GM10266 (cell line): ENCODE measurements around the gene JAKMIP1.

Experiments used
- DNase-seq: peaks from one replicate; pipeline ENCODE4 v3.0.0; 2012; ENCODE audit errors: extremely low spot score
- TF ChIP-seq, protein P1 (sequence below): IDR thresholded peaks from 2 replicates; pipeline ENCODE4 v1.5.1; 2012; ENCODE audit warnings: mild to moderate bottlenecking, low read depth; ENCODE audit not compliant: control insufficient read depth, insufficient read depth; ENCODE audit errors: missing control alignments

The JAKMIP1 gene

DNA sequence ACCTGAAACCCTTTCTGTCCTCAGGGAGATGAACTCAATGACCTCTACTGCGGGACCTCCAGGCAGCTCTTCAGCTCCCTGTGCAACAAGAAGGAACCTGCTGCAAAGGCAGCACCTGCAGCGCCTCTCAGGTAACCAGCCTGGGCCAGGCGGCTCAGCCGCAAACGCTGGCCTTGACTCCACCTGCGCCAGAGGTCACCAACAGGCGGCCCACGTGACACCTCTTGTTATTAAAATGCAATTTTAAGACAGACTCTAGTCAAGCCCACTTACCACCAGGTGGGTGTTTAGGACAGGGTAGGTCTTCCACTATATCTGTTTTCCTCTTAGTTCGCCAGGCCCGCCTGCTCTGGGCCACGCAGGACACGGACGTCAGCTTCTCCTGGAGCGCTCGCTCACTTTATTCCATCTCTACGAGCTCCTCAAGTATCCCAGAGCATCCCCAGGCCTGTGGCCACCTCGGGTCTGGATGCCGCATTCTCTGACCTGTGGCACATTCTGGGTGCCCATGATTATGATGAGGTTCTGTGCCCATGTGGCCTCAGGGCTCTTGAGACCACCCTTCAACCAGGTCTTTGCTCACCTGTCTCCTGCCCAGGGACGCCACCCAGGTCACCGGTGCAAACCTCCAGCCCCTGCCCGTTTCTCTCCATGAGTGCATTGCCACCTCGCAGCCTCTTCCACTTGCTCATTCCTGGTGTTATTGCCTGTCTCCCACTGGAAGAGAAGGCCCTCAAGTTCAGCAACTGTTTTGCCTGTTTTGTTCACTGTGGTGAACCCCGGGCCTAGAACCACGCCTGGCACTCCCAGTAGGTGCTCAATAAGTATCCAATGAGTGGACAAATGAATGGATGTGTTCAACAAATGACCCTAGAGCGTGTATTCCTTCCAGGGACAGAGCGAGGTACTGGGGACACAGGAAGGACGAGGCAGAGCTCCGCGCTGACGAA is 32.8 kb upstream of the JAKMIP1 start:
- no peak for DNase-seq
- TF ChIP-seq, protein P1, sequence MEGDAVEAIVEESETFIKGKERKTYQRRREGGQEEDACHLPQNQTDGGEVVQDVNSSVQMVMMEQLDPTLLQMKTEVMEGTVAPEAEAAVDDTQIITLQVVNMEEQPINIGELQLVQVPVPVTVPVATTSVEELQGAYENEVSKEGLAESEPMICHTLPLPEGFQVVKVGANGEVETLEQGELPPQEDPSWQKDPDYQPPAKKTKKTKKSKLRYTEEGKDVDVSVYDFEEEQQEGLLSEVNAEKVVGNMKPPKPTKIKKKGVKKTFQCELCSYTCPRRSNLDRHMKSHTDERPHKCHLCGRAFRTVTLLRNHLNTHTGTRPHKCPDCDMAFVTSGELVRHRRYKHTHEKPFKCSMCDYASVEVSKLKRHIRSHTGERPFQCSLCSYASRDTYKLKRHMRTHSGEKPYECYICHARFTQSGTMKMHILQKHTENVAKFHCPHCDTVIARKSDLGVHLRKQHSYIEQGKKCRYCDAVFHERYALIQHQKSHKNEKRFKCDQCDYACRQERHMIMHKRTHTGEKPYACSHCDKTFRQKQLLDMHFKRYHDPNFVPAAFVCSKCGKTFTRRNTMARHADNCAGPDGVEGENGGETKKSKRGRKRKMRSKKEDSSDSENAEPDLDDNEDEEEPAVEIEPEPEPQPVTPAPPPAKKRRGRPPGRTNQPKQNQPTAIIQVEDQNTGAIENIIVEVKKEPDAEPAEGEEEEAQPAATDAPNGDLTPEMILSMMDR = no peak

DNA sequence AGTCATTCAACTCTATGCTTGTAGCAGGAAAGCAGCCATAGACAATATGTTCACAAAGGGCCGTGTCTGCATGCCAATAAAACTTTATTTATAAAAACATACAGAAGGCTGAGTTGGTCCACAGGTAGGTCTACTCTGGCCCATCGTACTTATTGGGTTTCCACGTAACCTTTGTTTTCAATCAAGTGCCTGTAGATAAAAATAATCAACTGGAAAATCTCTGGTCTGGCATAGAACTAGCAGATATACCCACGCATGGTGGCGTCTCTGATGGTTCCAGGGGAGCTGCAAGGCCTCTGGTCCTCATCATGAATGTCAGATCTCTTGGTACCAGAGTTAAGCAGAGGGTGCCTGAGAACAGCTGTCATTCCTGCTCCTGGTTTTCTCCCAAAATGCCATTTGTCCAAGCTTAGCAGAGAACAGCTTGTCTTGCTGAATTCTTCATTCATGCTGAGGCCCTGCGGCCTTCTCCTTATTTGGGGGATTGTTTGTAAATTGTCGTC is 31.4 kb upstream of the JAKMIP1 start:
- TF ChIP-seq, protein P1 = no peak
- DNase-seq = no peak

DNA sequence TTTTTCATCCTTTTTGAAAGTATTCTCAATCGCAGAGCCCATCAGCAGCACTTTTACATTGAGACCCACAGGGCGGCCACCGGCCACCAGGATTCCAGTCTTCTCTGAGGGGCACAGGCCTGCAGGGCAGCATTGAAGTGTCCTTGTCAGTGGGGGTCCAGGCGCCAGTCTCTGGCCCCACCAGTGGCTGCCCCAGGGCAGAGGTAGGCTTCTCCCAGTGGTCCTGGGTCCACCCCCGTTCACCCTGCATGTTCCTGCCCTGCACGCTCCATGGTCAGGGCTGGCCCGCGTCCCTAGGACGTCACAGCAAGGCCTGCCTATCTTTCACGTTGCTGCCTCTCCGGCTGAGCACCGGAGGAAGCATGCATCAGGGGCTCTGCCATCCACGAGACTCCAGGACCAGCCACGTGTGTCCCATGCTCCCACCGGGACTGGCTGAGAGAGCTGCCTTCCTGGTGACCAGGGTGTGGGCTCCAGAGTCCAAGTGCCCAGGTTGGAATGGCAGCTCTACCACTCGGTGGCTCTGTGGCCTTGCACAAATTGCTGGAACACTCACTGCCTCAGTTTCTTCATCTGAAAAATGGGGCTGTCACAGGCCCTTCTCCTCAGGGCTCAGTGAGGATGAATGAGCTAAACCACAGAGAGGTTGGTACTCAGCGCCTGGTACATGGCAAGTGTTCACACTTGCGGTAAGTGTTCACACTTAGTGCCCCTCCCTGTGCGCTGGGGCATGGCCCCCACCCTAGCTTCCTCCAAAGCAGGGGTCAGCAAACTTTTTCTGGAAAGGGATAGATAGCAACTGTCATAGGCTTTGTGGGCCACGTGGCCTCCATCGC is 30.7 kb upstream of the JAKMIP1 start:
- TF ChIP-seq, protein P1 = no peak

DNA sequence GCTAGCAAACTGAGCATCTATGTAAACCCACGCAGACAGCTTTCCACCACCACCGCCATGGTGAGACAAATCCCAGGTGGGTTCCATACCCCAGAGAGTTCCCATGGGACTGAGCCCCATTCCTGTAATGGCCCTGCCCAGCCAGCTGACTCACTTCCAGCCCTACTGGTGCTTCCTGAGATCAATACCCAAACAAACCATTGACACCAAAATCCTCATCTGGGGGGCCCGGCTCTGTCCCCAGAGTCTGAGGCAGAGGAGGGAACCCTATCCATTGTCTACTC is 30.1 kb upstream of the JAKMIP1 start:
- TF ChIP-seq, protein P1 = no peak
- DNase-seq = no peak

More for the DNA sequence above, 30.7 kb upstream of the JAKMIP1 start:
- DNase-seq = no peak

DNA sequence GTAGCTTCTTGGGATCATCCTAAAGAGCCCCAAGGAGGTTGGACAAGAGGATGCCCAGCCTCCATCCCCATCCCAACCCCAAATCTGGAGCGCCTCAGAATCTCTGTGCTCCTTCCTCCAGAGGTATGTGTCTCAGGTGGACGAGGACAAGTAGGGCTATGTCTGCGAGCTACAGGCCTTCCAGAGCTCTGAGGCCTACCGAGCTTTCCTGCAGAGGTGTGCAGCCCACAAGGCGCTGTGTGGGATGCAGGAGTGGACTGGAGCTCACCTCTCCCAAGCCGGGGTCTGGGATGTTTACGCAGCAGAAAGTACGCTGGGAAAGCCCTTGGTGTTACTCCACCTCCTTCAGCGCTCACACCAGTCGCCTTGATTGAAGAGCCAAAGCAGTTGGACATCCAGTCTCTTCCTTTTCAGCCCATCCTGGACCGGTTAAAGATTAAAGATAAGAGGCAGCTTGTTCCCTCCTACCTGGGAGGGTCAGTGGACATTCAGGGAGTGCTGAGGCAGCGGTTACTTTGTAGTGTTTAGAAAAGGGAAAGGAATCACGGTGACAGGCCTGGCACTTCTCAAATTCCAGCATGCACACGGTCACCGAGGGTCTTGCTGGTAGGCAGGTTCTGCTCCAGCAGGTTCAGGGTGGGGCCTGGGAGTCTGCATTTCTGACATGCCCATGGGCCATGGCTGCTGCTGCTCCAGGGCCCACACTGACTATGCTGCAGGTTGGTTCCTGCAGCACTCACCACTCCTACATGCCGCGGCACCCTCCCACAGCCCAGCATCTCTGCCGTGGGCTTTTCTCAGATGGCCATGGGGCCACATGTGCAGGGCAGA is 29.5 kb upstream of the JAKMIP1 start:
- TF ChIP-seq, protein P1 = no peak
- DNase-seq = no peak

DNA sequence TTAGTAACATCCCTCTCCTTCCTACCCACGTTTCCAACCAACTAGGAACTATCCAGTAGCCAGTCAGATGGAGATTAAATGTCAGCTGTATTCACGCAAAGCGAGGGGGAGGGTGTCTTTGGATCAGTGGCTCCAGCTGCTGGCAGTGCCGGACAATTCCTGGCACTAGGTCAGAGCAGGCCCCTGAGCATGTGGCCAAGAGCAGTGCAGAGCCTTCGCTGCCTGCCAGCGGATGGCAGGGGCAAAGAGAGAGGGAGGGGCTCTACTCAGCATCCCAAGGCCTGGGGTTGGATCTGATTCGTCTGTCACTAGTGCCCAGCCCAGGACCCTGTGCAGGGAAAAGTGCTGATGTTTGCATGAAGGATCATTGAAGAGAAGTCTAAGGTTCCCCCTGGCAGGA is 28.7 kb upstream of the JAKMIP1 start:
- no peak for DNase-seq
- TF ChIP-seq, protein P1 = no peak
